ENCODE measurements around the gene AK1. TPM values are rescaled to one million over a fixed set of nuclear protein-coding genes. Genes with fewer than 3 reads are reported as not detected.
A peak's percentile ranks its signal among the peaks of the same experiment; 100 is the strongest.

Gene AK1
- total and polyA plus RNA-seq, 9 of the 15 experiments (the other 6 are each of a cell fraction or from before 2014, with no cell fraction given), result 10.1 to 71.8 (median 39.0) TPM

DNA sequence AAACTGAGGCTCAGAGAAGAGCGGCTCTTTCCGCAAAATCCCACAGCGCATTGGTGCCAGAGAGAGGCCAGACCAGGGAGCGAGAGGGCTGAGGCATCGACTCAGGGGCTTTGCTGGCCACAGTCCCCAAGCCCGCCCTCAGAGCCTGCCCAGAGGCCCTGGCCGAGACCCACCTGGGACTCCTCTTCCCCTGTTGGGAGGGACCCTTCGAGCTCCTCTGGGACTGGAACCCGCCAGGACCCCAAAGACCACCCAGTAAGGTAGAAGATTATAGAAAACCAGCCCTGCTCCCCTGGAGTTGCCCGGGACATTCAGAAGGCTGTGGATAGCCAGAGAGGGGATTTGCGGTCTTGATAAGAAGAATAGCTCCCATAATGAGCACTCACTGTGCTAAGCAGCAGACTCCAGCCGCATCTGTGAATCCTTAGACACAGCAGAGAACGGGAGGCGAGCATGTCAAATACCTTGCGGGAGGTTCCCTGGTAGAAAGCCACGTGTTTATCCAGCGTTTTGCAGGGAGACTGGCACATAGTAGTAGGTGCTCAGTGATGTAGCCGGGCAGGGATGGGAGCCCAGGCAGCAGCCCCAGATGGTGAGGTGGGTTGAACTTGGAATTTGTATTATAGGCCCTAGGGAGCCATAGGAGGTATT lies 651 bp upstream of the AK1 start (continued):
- TF ChIP-seq, protein P1, sequence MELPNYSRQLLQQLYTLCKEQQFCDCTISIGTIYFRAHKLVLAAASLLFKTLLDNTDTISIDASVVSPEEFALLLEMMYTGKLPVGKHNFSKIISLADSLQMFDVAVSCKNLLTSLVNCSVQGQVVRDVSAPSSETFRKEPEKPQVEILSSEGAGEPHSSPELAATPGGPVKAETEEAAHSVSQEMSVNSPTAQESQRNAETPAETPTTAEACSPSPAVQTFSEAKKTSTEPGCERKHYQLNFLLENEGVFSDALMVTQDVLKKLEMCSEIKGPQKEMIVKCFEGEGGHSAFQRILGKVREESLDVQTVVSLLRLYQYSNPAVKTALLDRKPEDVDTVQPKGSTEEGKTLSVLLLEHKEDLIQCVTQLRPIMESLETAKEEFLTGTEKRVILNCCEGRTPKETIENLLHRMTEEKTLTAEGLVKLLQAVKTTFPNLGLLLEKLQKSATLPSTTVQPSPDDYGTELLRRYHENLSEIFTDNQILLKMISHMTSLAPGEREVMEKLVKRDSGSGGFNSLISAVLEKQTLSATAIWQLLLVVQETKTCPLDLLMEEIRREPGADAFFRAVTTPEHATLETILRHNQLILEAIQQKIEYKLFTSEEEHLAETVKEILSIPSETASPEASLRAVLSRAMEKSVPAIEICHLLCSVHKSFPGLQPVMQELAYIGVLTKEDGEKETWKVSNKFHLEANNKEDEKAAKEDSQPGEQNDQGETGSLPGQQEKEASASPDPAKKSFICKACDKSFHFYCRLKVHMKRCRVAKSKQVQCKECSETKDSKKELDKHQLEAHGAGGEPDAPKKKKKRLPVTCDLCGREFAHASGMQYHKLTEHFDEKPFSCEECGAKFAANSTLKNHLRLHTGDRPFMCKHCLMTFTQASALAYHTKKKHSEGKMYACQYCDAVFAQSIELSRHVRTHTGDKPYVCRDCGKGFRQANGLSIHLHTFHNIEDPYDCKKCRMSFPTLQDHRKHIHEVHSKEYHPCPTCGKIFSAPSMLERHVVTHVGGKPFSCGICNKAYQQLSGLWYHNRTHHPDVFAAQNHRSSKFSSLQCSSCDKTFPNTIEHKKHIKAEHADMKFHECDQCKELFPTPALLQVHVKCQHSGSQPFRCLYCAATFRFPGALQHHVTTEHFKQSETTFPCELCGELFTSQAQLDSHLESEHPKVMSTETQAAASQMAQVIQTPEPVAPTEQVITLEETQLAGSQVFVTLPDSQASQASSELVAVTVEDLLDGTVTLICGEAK (IDR thresholded peaks at IDR 0.05), result peak; percentile 52; the same call in 1 of the 2 replicates
- TF ChIP-seq, protein P1 (CRISPR knock-in tag; IDR thresholded peaks at IDR 0.05), result no peak
- TF ChIP-seq, protein P2, sequence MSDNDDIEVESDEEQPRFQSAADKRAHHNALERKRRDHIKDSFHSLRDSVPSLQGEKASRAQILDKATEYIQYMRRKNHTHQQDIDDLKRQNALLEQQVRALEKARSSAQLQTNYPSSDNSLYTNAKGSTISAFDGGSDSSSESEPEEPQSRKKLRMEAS (CRISPR knock-in tag; IDR thresholded peaks at IDR 0.05), result peak; percentile 29; the same call in 1 of the 2 replicates
- TF ChIP-seq, protein P3, sequence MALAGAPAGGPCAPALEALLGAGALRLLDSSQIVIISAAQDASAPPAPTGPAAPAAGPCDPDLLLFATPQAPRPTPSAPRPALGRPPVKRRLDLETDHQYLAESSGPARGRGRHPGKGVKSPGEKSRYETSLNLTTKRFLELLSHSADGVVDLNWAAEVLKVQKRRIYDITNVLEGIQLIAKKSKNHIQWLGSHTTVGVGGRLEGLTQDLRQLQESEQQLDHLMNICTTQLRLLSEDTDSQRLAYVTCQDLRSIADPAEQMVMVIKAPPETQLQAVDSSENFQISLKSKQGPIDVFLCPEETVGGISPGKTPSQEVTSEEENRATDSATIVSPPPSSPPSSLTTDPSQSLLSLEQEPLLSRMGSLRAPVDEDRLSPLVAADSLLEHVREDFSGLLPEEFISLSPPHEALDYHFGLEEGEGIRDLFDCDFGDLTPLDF (CRISPR knock-in tag; IDR thresholded peaks at IDR 0.05), result 0 out of 2 replicates have a peak, but pooled peaks have one; percentile 50
- TF ChIP-seq, protein P4, sequence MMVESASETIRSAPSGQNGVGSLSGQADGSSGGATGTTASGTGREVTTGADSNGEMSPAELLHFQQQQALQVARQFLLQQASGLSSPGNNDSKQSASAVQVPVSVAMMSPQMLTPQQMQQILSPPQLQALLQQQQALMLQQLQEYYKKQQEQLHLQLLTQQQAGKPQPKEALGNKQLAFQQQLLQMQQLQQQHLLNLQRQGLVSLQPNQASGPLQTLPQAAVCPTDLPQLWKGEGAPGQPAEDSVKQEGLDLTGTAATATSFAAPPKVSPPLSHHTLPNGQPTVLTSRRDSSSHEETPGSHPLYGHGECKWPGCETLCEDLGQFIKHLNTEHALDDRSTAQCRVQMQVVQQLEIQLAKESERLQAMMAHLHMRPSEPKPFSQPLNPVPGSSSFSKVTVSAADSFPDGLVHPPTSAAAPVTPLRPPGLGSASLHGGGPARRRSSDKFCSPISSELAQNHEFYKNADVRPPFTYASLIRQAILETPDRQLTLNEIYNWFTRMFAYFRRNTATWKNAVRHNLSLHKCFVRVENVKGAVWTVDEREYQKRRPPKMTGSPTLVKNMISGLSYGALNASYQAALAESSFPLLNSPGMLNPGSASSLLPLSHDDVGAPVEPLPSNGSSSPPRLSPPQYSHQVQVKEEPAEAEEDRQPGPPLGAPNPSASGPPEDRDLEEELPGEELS (CRISPR knock-in tag; IDR thresholded peaks at IDR 0.05; ENCODE audit: borderline replicate concordance), result 0 out of 2 replicates have a peak, but pooled peaks have one; percentile 61
- TF ChIP-seq, protein P5, sequence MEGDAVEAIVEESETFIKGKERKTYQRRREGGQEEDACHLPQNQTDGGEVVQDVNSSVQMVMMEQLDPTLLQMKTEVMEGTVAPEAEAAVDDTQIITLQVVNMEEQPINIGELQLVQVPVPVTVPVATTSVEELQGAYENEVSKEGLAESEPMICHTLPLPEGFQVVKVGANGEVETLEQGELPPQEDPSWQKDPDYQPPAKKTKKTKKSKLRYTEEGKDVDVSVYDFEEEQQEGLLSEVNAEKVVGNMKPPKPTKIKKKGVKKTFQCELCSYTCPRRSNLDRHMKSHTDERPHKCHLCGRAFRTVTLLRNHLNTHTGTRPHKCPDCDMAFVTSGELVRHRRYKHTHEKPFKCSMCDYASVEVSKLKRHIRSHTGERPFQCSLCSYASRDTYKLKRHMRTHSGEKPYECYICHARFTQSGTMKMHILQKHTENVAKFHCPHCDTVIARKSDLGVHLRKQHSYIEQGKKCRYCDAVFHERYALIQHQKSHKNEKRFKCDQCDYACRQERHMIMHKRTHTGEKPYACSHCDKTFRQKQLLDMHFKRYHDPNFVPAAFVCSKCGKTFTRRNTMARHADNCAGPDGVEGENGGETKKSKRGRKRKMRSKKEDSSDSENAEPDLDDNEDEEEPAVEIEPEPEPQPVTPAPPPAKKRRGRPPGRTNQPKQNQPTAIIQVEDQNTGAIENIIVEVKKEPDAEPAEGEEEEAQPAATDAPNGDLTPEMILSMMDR (IDR thresholded peaks at IDR 0.05 in 2 of 3, conservative IDR thresholded peaks at IDR 0.05 in 1 of 3; ENCODE audit: insufficient read depth in 2 of 3, low read depth in 1 of 3, low read length in 3 of 3), result no peak
- no peak for TF ChIP-seq PHB (CRISPR knock-in tag; IDR thresholded peaks at IDR 0.05)
- no peak for TF ChIP-seq SIN3A (IDR thresholded peaks at IDR 0.05; ENCODE audit: borderline replicate concordance in 2 of 2, control insufficient read depth in 1 of 2, low read depth in 2 of 2, low read length in 2 of 2)
- peak; percentile 34 for TF ChIP-seq ETV5 (CRISPR knock-in tag; IDR thresholded peaks at IDR 0.05; ENCODE audit: low read depth)
- 0 out of 4 replicates have a peak, but pooled peaks of 1 of the 2 experiments have one; percentile 25 for TF ChIP-seq HDAC1 (IDR thresholded peaks at IDR 0.05)
- no peak for TF ChIP-seq PCBP2 (IDR thresholded peaks at IDR 0.05; ENCODE audit: low read depth, low read length, poor library complexity, severe bottlenecking)
